ENCODE results near the gene ZNF205. TPM values are rescaled to one million over a fixed set of nuclear protein-coding genes. Genes with fewer than 3 reads are reported as not detected.

Gene ZNF205
- total and polyA plus RNA-seq, 9 of the 15 experiments (the other 6 are each of a cell fraction or from before 2014, with no cell fraction given) = 2.4 to 11.8 (median 5.1) TPM; not detected in 2

- no peak for TF ChIP-seq MIER1 (IDR thresholded peaks at IDR 0.05; ENCODE audit: low read depth)
- peak; percentile 39; the same call in 1 of the 2 replicates for TF ChIP-seq RNF2 (IDR thresholded peaks at IDR 0.05)
- no peak for TF ChIP-seq SMARCC2 (IDR thresholded peaks at IDR 0.05; ENCODE audit: low read depth)
- TF ChIP-seq ZNF785 (CRISPR knock-in tag; IDR thresholded peaks at IDR 0.05) = no peak
- no peak for TF ChIP-seq ZBTB9 (CRISPR knock-in tag; IDR thresholded peaks at IDR 0.05)
- TF ChIP-seq POU5F1 (IDR thresholded peaks at IDR 0.05; ENCODE audit: borderline replicate concordance, low read depth, low read length, partially characterized antibody) = no peak
- TF ChIP-seq VEZF1 (CRISPR knock-in tag; IDR thresholded peaks at IDR 0.05) = peak; percentile 97
- no peak for TF ChIP-seq TCFL5 (CRISPR knock-in tag; conservative IDR thresholded peaks at IDR 0.05)
- no peak for TF ChIP-seq ZC3H8 (IDR thresholded peaks at IDR 0.05)
- TF ChIP-seq YY1 (IDR thresholded peaks at IDR 0.05; ENCODE audit: borderline replicate concordance in 1 of 3, control insufficient read depth in 1 of 3, extremely low read depth in 1 of 3, insufficient read depth in 3 of 3, insufficient read length in 1 of 3, insufficient replicate concordance in 2 of 3, low read depth in 1 of 3, low read length in 2 of 3) = peak in 1 of 3 experiments; percentile 12
- TF ChIP-seq, protein P1, sequence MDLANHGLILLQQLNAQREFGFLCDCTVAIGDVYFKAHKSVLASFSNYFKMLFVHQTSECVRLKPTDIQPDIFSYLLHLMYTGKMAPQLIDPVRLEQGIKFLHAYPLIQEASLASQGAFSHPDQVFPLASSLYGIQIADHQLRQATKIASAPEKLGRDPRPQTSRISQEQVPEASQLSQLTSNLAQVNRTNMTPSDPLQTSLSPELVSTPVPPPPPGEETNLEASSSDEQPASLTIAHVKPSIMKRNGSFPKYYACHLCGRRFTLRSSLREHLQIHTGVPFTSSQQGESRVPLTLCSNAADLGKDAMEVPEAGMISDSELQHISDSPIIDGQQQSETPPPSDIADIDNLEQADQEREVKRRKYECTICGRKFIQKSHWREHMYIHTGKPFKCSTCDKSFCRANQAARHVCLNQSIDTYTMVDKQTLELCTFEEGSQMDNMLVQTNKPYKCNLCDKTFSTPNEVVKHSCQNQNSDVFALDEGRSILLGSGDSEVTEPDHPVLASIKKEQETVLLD (IDR thresholded peaks at IDR 0.05) = peak; percentile 46; the same call in 1 of the 2 replicates
- TF ChIP-seq ZNF668 (CRISPR knock-in tag; IDR thresholded peaks at IDR 0.05) = no peak
- no peak for TF ChIP-seq ZNF318 (IDR thresholded peaks at IDR 0.05; ENCODE audit: borderline replicate concordance in 1 of 2, low read depth in 1 of 2)
Measured at GRCh38 chr16:3158510-3159314, 46.3 kb downstream of the ZNF205 start (continued).
